K562 (cell line): ENCODE measurements around the gene RPH3AL. TPM values are rescaled to one million over a fixed set of nuclear protein-coding genes. Genes with fewer than 3 reads are reported as not detected.

ENCODE experiments used
- ATAC-seq: fragments of 200-7000 bp; cut with Tn5 transposase; 3 replicates; pipeline ENCODE4 v1.9.1; 2020; ENCODE audit warnings: moderate library complexity
- BruUV-seq: library from RNA; stranded (reverse); fragments of 400-500 nt; replicated peaks from 2 replicates; lab custom pipeline; 2021; lab: Mats Ljungman, UMichigan
- CTCF ChIA-PET: fragments of 300-600 bp; formaldehyde crosslinking; extraction: SDS; loops from one replicate; lab custom pipeline; 2021; ENCODE audit warnings: low intra/inter-chr PET ratio; lab: Yijun Ruan, JAX
- POLR2A ChIA-PET: fragments of 300-600, 350-650 bp; sonication (Branson Sonifier 250); formaldehyde crosslinking; extraction: SDS; loops from one replicate; lab custom pipeline; 2021; ENCODE audit warnings: antibody characterized with exemption, inconsistent platforms; lab: Yijun Ruan, JAX
- DNase-seq, 4 experiments: peaks; one replicate each; pipeline versions ENCODE4 v3.0.0 to v3.0.0-alpha.2; 2011 to 2018; ENCODE audit warnings: low spot score in 3 of 4, mixed read lengths in 3 of 4; ENCODE audit errors: extremely low read depth in 1 of 4
- FAIRE-seq: peaks from 2 replicates; lab custom pipeline; 2011; peaks lifted over from hg19 to GRCh38; lab: Jason Lieb, UNC
- H2AFZ ChIP-seq: 2 replicates; pipeline ENCODE4 v1.6.0; 2011; ENCODE audit warnings: low read depth, low read length, control low read depth, inconsistent platforms
- H3K27ac ChIP-seq: fragments of 200-600 bp; 3 replicates; pipeline ENCODE4 v1.8.0; 2011; ENCODE audit warnings: low read depth, mild to moderate bottlenecking, control low read depth, inconsistent platforms, low read length, moderate library complexity, mixed read lengths; ENCODE audit errors: extremely low read depth
- H3K27me3 ChIP-seq, 2 experiments: fragments of 300-600 bp in 1 of 2; 2 replicates in 1 of 2; 3 replicates in 1 of 2; pipeline versions ENCODE4 v1.6.0 to v1.8.0; 2011; ENCODE audit warnings: inconsistent platforms in 2 of 2, low read length in 2 of 2, mild to moderate bottlenecking in 1 of 2, mixed read lengths in 1 of 2, moderate library complexity in 1 of 2; ENCODE audit not compliant: control insufficient read depth in 2 of 2, insufficient read depth in 2 of 2
- H3K36me3 ChIP-seq: fragments of 300-600 bp; 3 replicates; pipeline ENCODE4 v1.8.0; 2011; ENCODE audit warnings: mild to moderate bottlenecking, low read length, inconsistent platforms; ENCODE audit not compliant: control insufficient read depth, insufficient read depth
- H3K4me1 ChIP-seq, 2 experiments: fragments of 200-600 bp in 1 of 2; replicated peaks in 1 of 2; 2 replicates in 1 of 2; 3 replicates in 1 of 2; pipeline versions ENCODE4 v1.5.1 to v1.8.0; 2011; ENCODE audit warnings: inconsistent platforms in 2 of 2, low read length in 2 of 2, mild to moderate bottlenecking in 1 of 2, mixed read lengths in 1 of 2, moderate library complexity in 1 of 2; ENCODE audit not compliant: control insufficient read depth in 2 of 2, insufficient read depth in 2 of 2
- H3K4me2 ChIP-seq: 2 replicates; pipeline ENCODE4 v1.6.1; 2011; ENCODE audit warnings: low read length, control low read depth, inconsistent platforms, mixed read lengths; ENCODE audit not compliant: insufficient read depth
- H3K4me3 ChIP-seq: fragments of 200-600 bp; sonication (generic), shearing (Covaris generic); 2 replicates; pipeline ENCODE4 v1.5.1; 2016; ENCODE audit warnings: control low read depth, inconsistent platforms
- H3K79me2 ChIP-seq: fragments of 200-600 bp; 3 replicates; pipeline ENCODE4 v1.8.0; 2011; ENCODE audit warnings: low read length, inconsistent platforms; ENCODE audit not compliant: control insufficient read depth, insufficient read depth
- H3K9ac ChIP-seq, 2 experiments: 2 replicates each; pipeline versions ENCODE4 v1.6.0 to v1.6.1; 2011; ENCODE audit warnings: low read depth in 2 of 2, low read length in 2 of 2, control low read depth in 1 of 2, inconsistent platforms in 1 of 2, mild to moderate bottlenecking in 1 of 2, mixed read lengths in 1 of 2; ENCODE audit not compliant: insufficient read depth in 1 of 2
- H3K9me1 ChIP-seq: one replicate; pipeline ENCODE4 v1.6.0; 2011; ENCODE audit warnings: inconsistent platforms, mild to moderate bottlenecking, low read length, moderate library complexity; ENCODE audit not compliant: control insufficient read depth, insufficient read depth
- H3K9me3 ChIP-seq: replicated peaks from 2 replicates; pipeline ENCODE4 v1.5.1; 2011; ENCODE audit warnings: low read depth, low read length, inconsistent platforms; ENCODE audit not compliant: control insufficient read depth, insufficient read depth
- H4K20me1 ChIP-seq: replicated peaks from 2 replicates; pipeline ENCODE4 v1.6.1; 2011; ENCODE audit warnings: low read length, inconsistent platforms, mixed read lengths; ENCODE audit not compliant: control insufficient read depth, insufficient read depth
- CBX8 ChIP-seq: fragments of 200-600 bp; sonication (generic); IDR thresholded peaks from 2 replicates; pipeline ENCODE4 v1.6.1; 2012; ENCODE audit warnings: borderline replicate concordance, mixed run types, low read depth, mild to moderate bottlenecking, moderate library complexity, mixed read lengths, low read length, control low read depth, inconsistent platforms; ENCODE audit not compliant: poor library complexity, severe bottlenecking; ENCODE audit errors: extremely low read depth
- CREB3L1 ChIP-seq: fragments of 450-650 bp; IDR thresholded peaks from 2 replicates; pipeline ENCODE4 v1.6.1; 2014; ENCODE audit warnings: low read depth, mild to moderate bottlenecking, moderate library complexity, borderline replicate concordance
- CUX1 ChIP-seq: fragments of 200-800 bp; sonication (Bioruptor generic); IDR thresholded peaks from 2 replicates; pipeline ENCODE4 v1.6.1; 2016; ENCODE audit warnings: missing genetic modification characterization, missing compliant biosample characterization
- ELF4 ChIP-seq: fragments of 450-650 bp; formaldehyde crosslinking; IDR thresholded peaks from 2 replicates; pipeline ENCODE4 v1.4.0; 2022; ENCODE audit warnings: missing genetic modification characterization
- MCM7 ChIP-seq, 2 experiments: fragments of 450-650 bp; IDR thresholded peaks; 2 replicates each; pipeline ENCODE4 v1.6.1; 2016 to 2018
- OTX1 ChIP-seq: fragments of 450-650 bp; formaldehyde crosslinking; IDR thresholded peaks from 2 replicates; pipeline ENCODE4 v1.4.0; 2022; ENCODE audit warnings: mild to moderate bottlenecking
- SIN3A ChIP-seq, 2 experiments: fragments of 150-350 bp in 1 of 2; IDR thresholded peaks; 2 replicates each; pipeline ENCODE4 v1.6.1; 2011 to 2016; ENCODE audit warnings: borderline replicate concordance in 2 of 2, low read depth in 2 of 2, low read length in 2 of 2, mild to moderate bottlenecking in 2 of 2, moderate library complexity in 2 of 2; ENCODE audit not compliant: control insufficient read depth in 1 of 2
- THRA ChIP-seq: fragments of 450-650 bp; IDR thresholded peaks from 2 replicates; pipeline ENCODE4 v1.6.1; 2017; ENCODE audit warnings: mild to moderate bottlenecking, moderate library complexity
- TRIM28 ChIP-seq: fragments of 450-650 bp; IDR thresholded peaks from 2 replicates; pipeline ENCODE4 v1.6.1; 2017
- ZNF347 ChIP-seq: fragments of 450-650 bp; formaldehyde crosslinking; IDR thresholded peaks from 2 replicates; pipeline ENCODE4 v1.4.0; 2020; ENCODE audit warnings: low read depth, mild to moderate bottlenecking, moderate library complexity
- WGBS: fragments of 100-300 bp; shearing (Covaris generic); methylation state at CpG from one replicate; pipeline ENCODE4 v1.1.6; 2016; ENCODE audit warnings: low coverage, mixed read lengths; ENCODE audit not compliant: insufficient coverage; ENCODE audit errors: missing lambda C conversion rate; 5-methylcytosine and 5-hydroxymethylcytosine counted together
- in situ Hi-C: fragments of 300-500 bp; cut with MboI; formaldehyde crosslinking; loops from 4 replicates; pipeline ENCODE4 v1.15.0; 2018; ENCODE audit warnings: inconsistent platforms, mixed read lengths
- intact Hi-C: fragments of 100-400 bp; cut with micrococcal nuclease; formaldehyde crosslinking; loops from 2 replicates; pipeline ENCODE4 v1.14.2; 2022
- polyA plus RNA-seq, 8 experiments: library from polyadenylated mRNA; depleted of rRNA in 4 of 8; stranded (reverse) in 5 of 8; unstranded in 3 of 8; fragments of >200 nt; fragmentation: Nextera tagmentation in 2 of 8; fragmentation: Illumina TruSeq in 1 of 8; extraction: Ambion mirVana in 2 of 8; extraction: Trizol in 1 of 8; gene quantifications; 2 replicates each; pipeline versions ENCODE4 v1.2.1 to v1.2.3, GENCODE V29; 2011 to 2014; ENCODE audit warnings: inconsistent platforms in 1 of 8, missing spikeins in 1 of 8
- total RNA-seq, 7 experiments: library from RNA; depleted of rRNA in 6 of 7; stranded (reverse); fragments of >200 nt in 6 of 7; fragmentation: Illumina TruSeq in 2 of 7; extraction: Trizol in 2 of 7; gene quantifications; 2 replicates each; pipeline versions ENCODE4 v1.2.1 to v1.2.3, GENCODE V29; 2011 to 2021; ENCODE audit warnings: low replicate concordance in 1 of 7

RPH3AL gene
- total and polyA plus RNA-seq, 9 of the 15 experiments (the other 6 are each of a cell fraction or from before 2014, with no cell fraction given), result 0.18 to 1.7 (median 0.39) TPM

GRCh38 chr17:323721-324571 lies 28.7 kb downstream of the RPH3AL start:
- in situ Hi-C loops, result no loop called here
- Histone ChIP-seq H3K9ac (no peak overlapping the region), H3K4me3 (no peak overlapping the region), H3K27me3 (peaks cover 0 to 64% of the 10 kb centered on the region in 2 experiments; a peak in 4 of 5 replicates), H2AFZ (no peak overlapping the region), H4K20me1 (no peaks in the 10 kb centered on the region; the same call in 1 of the 2 replicates), H3K4me2 (no peak overlapping the region), H3K27ac (no peak overlapping the region), H3K9me1 (no peaks in the 10 kb centered on the region)
- BruUV-seq, result no TSS peak
- TF ChIP-seq TRIM28 (no peak), MCM7 (IDR thresholded peaks at IDR 0.05) (no peak), CREB3L1 (no peak), THRA (no peak), ZNF347 (CRISPR knock-in tag) (no peak), ELF4 (CRISPR knock-in tag) (no peak), CBX8 (no peak), OTX1 (CRISPR knock-in tag) (no peak), SIN3A (IDR thresholded peaks at IDR 0.05; ENCODE audit: borderline replicate concordance in 2 of 2, control insufficient read depth in 1 of 2, low read depth in 2 of 2, low read length in 2 of 2) (no peak), CUX1 (no peak)
- TF ChIP-seq, all 486 proteins: peak for 0
- under 1% methylated on average over 10 of the region's 39 CpGs for WGBS
- no peak for ATAC-seq
- Histone ChIP-seq H3K79me2 (no peaks in the 10 kb centered on the region), H3K9me3 (no peaks in the 10 kb centered on the region), H3K36me3 (no peaks in the 10 kb centered on the region), H3K4me1 (peaks cover 0 to 8% of the 10 kb centered on the region in 2 experiments; a peak in 2 of 5 replicates)
- FAIRE-seq, result no peak
- intact Hi-C loops, result no loop called here
- ChIA-PET POLR2A (no interaction called here), CTCF (no interaction called here)
- no peak for DNase-seq
